WERI-Rb-1 (cell line): Measurements from ENCODE around the gene H1-8.

Experiments
- DNase-seq: peaks from one replicate; pipeline ENCODE4 v3.0.0-alpha.2; 2020
- H3K27ac ChIP-seq: fragments of 250-450 bp; sonication (Bioruptor Pico); 2 replicates; pipeline ENCODE4 v1.5.1; 2020; ENCODE audit warnings: mild to moderate bottlenecking, moderate library complexity
- H3K27me3 ChIP-seq: fragments of 250-450 bp; sonication (Bioruptor Pico); 2 replicates; pipeline ENCODE4 v1.5.1; 2021; ENCODE audit warnings: mild to moderate bottlenecking, low read depth, moderate library complexity; ENCODE audit not compliant: insufficient read depth, severe bottlenecking
- H3K36me3 ChIP-seq: fragments of 250-450 bp; sonication (Bioruptor Pico); 2 replicates; pipeline ENCODE4 v1.5.1; 2020; ENCODE audit warnings: mild to moderate bottlenecking, moderate library complexity
- H3K4me3 ChIP-seq: 2 replicates; pipeline ENCODE4 v1.5.1; 2011; ENCODE audit warnings: low read depth, mild to moderate bottlenecking, control low read depth, low read length
- H3K9me3 ChIP-seq: fragments of 250-450 bp; sonication (Bioruptor Pico); 2 replicates; pipeline ENCODE4 v1.5.1; 2021; ENCODE audit warnings: mild to moderate bottlenecking, moderate library complexity; ENCODE audit not compliant: severe bottlenecking
- TF ChIP-seq, protein P1 (sequence below): IDR thresholded peaks from 2 replicates; pipeline ENCODE4 v1.5.1; 2011; ENCODE audit warnings: low read depth, mild to moderate bottlenecking, control low read depth, inconsistent platforms, low read length

Gene H1-8

GRCh38 chr3:129594907-129595390 is 52.0 kb downstream of the H1-8 start:
- H3K36me3 ChIP-seq: no peaks in the 10 kb centered on the region
- no peak overlapping the region for H3K4me3 ChIP-seq
- no peaks in the 10 kb centered on the region for H3K9me3 ChIP-seq
- no peak for DNase-seq
- H3K27ac ChIP-seq: no peak overlapping the region
- TF ChIP-seq, protein P1, sequence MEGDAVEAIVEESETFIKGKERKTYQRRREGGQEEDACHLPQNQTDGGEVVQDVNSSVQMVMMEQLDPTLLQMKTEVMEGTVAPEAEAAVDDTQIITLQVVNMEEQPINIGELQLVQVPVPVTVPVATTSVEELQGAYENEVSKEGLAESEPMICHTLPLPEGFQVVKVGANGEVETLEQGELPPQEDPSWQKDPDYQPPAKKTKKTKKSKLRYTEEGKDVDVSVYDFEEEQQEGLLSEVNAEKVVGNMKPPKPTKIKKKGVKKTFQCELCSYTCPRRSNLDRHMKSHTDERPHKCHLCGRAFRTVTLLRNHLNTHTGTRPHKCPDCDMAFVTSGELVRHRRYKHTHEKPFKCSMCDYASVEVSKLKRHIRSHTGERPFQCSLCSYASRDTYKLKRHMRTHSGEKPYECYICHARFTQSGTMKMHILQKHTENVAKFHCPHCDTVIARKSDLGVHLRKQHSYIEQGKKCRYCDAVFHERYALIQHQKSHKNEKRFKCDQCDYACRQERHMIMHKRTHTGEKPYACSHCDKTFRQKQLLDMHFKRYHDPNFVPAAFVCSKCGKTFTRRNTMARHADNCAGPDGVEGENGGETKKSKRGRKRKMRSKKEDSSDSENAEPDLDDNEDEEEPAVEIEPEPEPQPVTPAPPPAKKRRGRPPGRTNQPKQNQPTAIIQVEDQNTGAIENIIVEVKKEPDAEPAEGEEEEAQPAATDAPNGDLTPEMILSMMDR: no peak
- H3K27me3 ChIP-seq: no peaks in the 10 kb centered on the region

GRCh38 chr3:129595544-129596193 is 52.7 kb downstream of the H1-8 start:
- H3K27me3 ChIP-seq: no peaks in the 10 kb centered on the region
- H3K4me3 ChIP-seq: no peak overlapping the region
- H3K27ac ChIP-seq: no peak overlapping the region
- TF ChIP-seq, protein P1: no peak
- DNase-seq: no peak
- no peaks in the 10 kb centered on the region for H3K9me3 ChIP-seq
- no peaks in the 10 kb centered on the region for H3K36me3 ChIP-seq

GRCh38 chr3:129596194-129597086 is 53.5 kb downstream of the H1-8 start:
- TF ChIP-seq, protein P1: no peak
- no peak overlapping the region for H3K4me3 ChIP-seq

DNA sequence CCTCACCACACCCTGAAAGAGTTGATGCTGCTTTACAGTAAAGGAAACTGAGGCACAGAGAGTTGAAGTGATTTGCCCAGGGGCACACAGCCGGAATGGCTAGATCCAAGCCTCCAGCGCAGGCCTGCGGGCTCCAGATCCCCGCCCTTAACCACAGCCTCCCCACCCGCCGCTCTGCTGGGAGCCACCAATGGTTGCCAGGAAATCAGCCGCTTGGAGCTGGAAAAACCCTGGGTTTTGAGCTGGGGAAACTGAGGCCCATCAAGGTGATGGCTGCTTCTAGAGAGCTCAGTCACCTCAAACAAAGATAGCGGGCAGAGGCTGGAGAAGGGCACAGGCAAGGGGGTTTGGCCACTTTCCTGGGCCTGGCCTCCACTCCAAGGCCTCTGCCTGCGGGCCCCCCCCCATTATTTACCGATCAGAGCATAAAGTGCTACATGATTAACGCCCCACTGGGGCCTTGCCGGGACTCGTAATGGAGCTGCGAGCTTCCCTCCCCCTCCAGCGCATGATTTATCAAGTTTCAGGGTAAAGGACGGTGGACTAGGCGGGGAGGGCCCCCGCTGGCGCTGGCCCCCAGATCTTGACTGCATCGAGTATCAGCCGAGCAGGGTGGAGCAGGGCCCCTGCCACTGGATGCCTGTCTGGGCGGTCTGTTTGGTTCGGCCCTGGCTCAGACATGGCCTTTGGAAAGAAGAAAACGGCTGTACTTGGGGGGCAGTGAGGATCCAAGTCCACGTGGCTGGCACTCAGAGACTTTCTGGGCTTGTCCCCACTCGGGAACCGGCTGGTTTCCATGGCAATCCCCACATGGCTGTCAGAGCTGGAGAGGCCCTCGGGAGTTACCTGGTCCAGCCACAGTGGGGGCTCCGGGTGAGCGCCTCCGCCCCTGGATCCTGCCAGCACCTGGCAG is 54.4 kb downstream of the H1-8 start:
- Histone ChIP-seq H3K27me3 (no peaks in the 10 kb centered on the region), H3K9me3 (no peaks in the 10 kb centered on the region), H3K36me3 (no peaks in the 10 kb centered on the region), H3K27ac (no peak overlapping the region), H3K4me3 (no peak overlapping the region)
- TF ChIP-seq, protein P1: no peak
- DNase-seq: no peak

More at GRCh38 chr3:129596194-129597086, 53.5 kb downstream of the H1-8 start:
- Histone ChIP-seq H3K27ac (no peak overlapping the region), H3K27me3 (no peaks in the 10 kb centered on the region), H3K9me3 (no peaks in the 10 kb centered on the region), H3K36me3 (no peaks in the 10 kb centered on the region)
- DNase-seq: no peak

- H3K9me3 ChIP-seq: no peaks in the 10 kb centered on the region
- H3K27ac ChIP-seq: no peak overlapping the region
- DNase-seq: no peak
- H3K4me3 ChIP-seq: no peak overlapping the region
- TF ChIP-seq, protein P1: no peak
- no peaks in the 10 kb centered on the region for H3K36me3 ChIP-seq
- H3K27me3 ChIP-seq: no peaks in the 10 kb centered on the region
These were observed 55.0 kb downstream of the H1-8 start for GRCh38 chr3:129598000-129598381.
